GM23338 (cell line): ENCODE data around the gene ANKS1B. TPM values are rescaled to one million over a fixed set of nuclear protein-coding genes. Genes with fewer than 3 reads are reported as not detected.

Experiments
- ATAC-seq: fragments of 200-7000 bp; cut with Tn5 transposase; 3 replicates; pipeline ENCODE4 v1.9.1; 2020
- DNase-seq: peaks from one replicate; pipeline ENCODE4 v3.0.0-alpha.2; 2015; ENCODE audit warnings: low spot score
- H2AFZ ChIP-seq: fragments of 200-600 bp; sonication (generic); 2 replicates; pipeline ENCODE4 v1.8.0; 2016; ENCODE audit warnings: antibody characterized with exemption, mild to moderate bottlenecking, moderate library complexity
- H3F3A ChIP-seq: fragments of 200-600 bp; sonication (generic); replicated peaks from 2 replicates; pipeline ENCODE4 v1.8.0; 2017; ENCODE audit warnings: antibody characterized with exemption, mixed run types, low read depth
- H3K27ac ChIP-seq: fragments of 200-600 bp; sonication (generic); 2 replicates; pipeline ENCODE4 v1.6.1; 2016; ENCODE audit warnings: low read depth
- H3K27me3 ChIP-seq: fragments of 200-600 bp; sonication (generic); 2 replicates; pipeline ENCODE4 v1.8.0; 2016; ENCODE audit warnings: mild to moderate bottlenecking, mixed run types, moderate library complexity; ENCODE audit not compliant: insufficient read depth
- H3K36me3 ChIP-seq: fragments of 200-600 bp; sonication (generic); 2 replicates; pipeline ENCODE4 v1.8.0; 2016; ENCODE audit warnings: mild to moderate bottlenecking; ENCODE audit not compliant: insufficient read depth
- H3K4me1 ChIP-seq: fragments of 200-600 bp; sonication (generic); 2 replicates; pipeline ENCODE4 v1.8.0; 2016; ENCODE audit warnings: mild to moderate bottlenecking, moderate library complexity; ENCODE audit not compliant: insufficient read depth
- H3K4me2 ChIP-seq: fragments of 200-600 bp; sonication (generic); 2 replicates; pipeline ENCODE4 v1.7.1; 2017; ENCODE audit warnings: mixed run types
- H3K4me3 ChIP-seq: fragments of 200-600 bp; sonication (generic); 2 replicates; pipeline ENCODE4 v1.6.1; 2016; ENCODE audit warnings: mixed run types
- H3K79me2 ChIP-seq: fragments of 200-600 bp; sonication (generic); replicated peaks from 2 replicates; pipeline ENCODE4 v1.8.0; 2017; ENCODE audit warnings: mild to moderate bottlenecking; ENCODE audit not compliant: insufficient read depth
- H3K9me2 ChIP-seq: fragments of 200-600 bp; sonication (generic); 2 replicates; pipeline ENCODE4 v1.8.0; 2017; ENCODE audit not compliant: insufficient read depth
- H4K20me1 ChIP-seq: fragments of 200-600 bp; sonication (generic); replicated peaks from 2 replicates; pipeline ENCODE4 v1.8.0; 2017; ENCODE audit warnings: mild to moderate bottlenecking; ENCODE audit not compliant: insufficient read depth
- H3K27ac Mint-ChIP-seq: 2 replicates; pipeline ENCODE4 v1.8.0; 2020; ENCODE audit warnings: inconsistent platforms, mild to moderate bottlenecking, moderate library complexity, mixed read lengths
- H3K27me3 Mint-ChIP-seq: 3 replicates; pipeline ENCODE4 v1.8.0; 2022; ENCODE audit warnings: low read depth, mild to moderate bottlenecking, moderate library complexity, mixed read lengths, inconsistent platforms; ENCODE audit not compliant: insufficient read depth, poor library complexity
- H3K36me3 Mint-ChIP-seq: 3 replicates; pipeline ENCODE4 v1.8.0; 2021; ENCODE audit warnings: low read depth, mild to moderate bottlenecking, inconsistent platforms, moderate library complexity, mixed read lengths
- H3K4me1 Mint-ChIP-seq: 3 replicates; pipeline ENCODE4 v1.8.0; 2020; ENCODE audit warnings: mild to moderate bottlenecking, inconsistent platforms, mixed read lengths
- H3K4me3 Mint-ChIP-seq: 3 replicates; pipeline ENCODE4 v1.8.0; 2021; ENCODE audit warnings: moderate library complexity, mild to moderate bottlenecking, inconsistent platforms, mixed read lengths
- H3K9me3 Mint-ChIP-seq: 3 replicates; pipeline ENCODE4 v1.8.0; 2020; ENCODE audit warnings: moderate library complexity, mild to moderate bottlenecking, inconsistent platforms, mixed read lengths
- CREB1 ChIP-seq: fragments of 250-450 bp; sonication (Bioruptor Pico); IDR thresholded peaks from 2 replicates; pipeline ENCODE4 v1.5.0; 2020; ENCODE audit warnings: low read depth, mild to moderate bottlenecking, moderate library complexity
- EZH2phosphoT487 ChIP-seq: fragments of 200-600 bp; sonication (generic); IDR thresholded peaks from one replicate; pipeline ENCODE4 v1.8.1; 2018; ENCODE audit warnings: antibody characterized with exemption; ENCODE audit not compliant: unreplicated experiment
- JUNB ChIP-seq: IDR thresholded peaks from one replicate; pipeline ENCODE4 v1.6.1; 2016; ENCODE audit warnings: antibody characterized with exemption; ENCODE audit not compliant: unreplicated experiment
- NANOG ChIP-seq: IDR thresholded peaks from 2 replicates; pipeline ENCODE4 v1.6.1; 2016; ENCODE audit warnings: antibody characterized with exemption, borderline replicate concordance
- POLR2AphosphoS5 ChIP-seq: IDR thresholded peaks from 2 replicates; pipeline ENCODE4 v1.6.1; 2016; ENCODE audit warnings: antibody characterized with exemption, low read depth
- STAT1 ChIP-seq: IDR thresholded peaks from one replicate; pipeline ENCODE4 v1.6.1; 2016; ENCODE audit warnings: antibody characterized with exemption; ENCODE audit not compliant: unreplicated experiment
- ZNF114 ChIP-seq: fragments of 250-450 bp; sonication (Bioruptor Pico); IDR thresholded peaks from 2 replicates; pipeline ENCODE4 v1.5.0; 2020; ENCODE audit warnings: mild to moderate bottlenecking, moderate library complexity
- ZNF331 ChIP-seq: fragments of 250-450 bp; sonication (Bioruptor Pico); IDR thresholded peaks from 2 replicates; pipeline ENCODE4 v1.5.0; 2020; ENCODE audit warnings: low read depth, mild to moderate bottlenecking, moderate library complexity
- polyA plus RNA-seq: library from polyadenylated mRNA; unstranded; fragments of >200 nt; fragmentation: Nextera tagmentation; extraction: Ambion mirVana; gene quantifications from 2 replicates; pipeline ENCODE4 v1.2.1, GENCODE V29; 2016
- total RNA-seq: library from RNA; depleted of rRNA; stranded (reverse); fragments of >200 nt; shearing (Covaris generic); gene quantifications from 2 replicates; pipeline ENCODE4 v1.2.3, GENCODE V29; 2014
- TF ChIP-seq, protein P1 (sequence below), 2 experiments: fragments of 200-600 bp in 1 of 2; sonication (generic) in 1 of 2; conservative IDR thresholded peaks; 2 replicates each; pipeline versions ENCODE4 v1.5.1 to v1.6.1; 2016 to 2017; ENCODE audit warnings: antibody characterized with exemption in 2 of 2, low read depth in 2 of 2, mild to moderate bottlenecking in 2 of 2, moderate library complexity in 1 of 2
- TF ChIP-seq, protein P2 (sequence below): fragments of 250-450 bp; sonication (Bioruptor Pico); IDR thresholded peaks from 2 replicates; pipeline ENCODE4 v1.5.0; 2020; ENCODE audit warnings: mild to moderate bottlenecking, moderate library complexity
- TF ChIP-seq, protein P3 (sequence below): IDR thresholded peaks from 2 replicates; pipeline ENCODE4 v1.6.1; 2016; ENCODE audit warnings: antibody characterized with exemption
- TF ChIP-seq, protein P4 (sequence below): IDR thresholded peaks from one replicate; pipeline ENCODE4 v1.6.1; 2018; ENCODE audit warnings: antibody characterized with exemption; ENCODE audit not compliant: unreplicated experiment

Gene ANKS1B
- total and polyA plus RNA-seq, 2 experiments from 2014 or later: 4.3 to 5.8 TPM

DNA sequence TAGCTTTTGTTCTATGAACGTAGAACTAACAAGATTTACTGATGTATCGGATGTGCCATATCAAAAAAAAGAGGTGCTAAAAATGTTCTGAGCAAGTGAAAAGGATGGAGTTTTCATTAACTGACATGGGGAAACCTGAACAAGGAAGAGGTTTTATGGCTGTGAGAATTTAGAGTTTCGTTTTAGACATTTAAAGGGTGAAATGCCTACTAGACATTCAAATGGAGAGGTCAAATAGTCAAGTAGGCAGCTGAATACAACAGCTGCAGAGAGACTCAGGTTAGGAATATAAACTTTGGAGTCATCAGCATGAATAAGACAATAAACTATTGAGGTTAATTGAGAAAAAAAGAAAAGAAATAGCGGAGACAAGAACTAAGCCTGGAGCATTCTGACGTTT is 702.1 kb downstream of the ANKS1B start:
- Histone ChIP-seq H3K27me3 (no peaks in the 10 kb centered on the region), H3K36me3 (no peaks in the 10 kb centered on the region), H3K4me3 (no peak overlapping the region), H4K20me1 (no peaks in the 10 kb centered on the region), H3K27ac (no peak overlapping the region), H3K79me2 (no peaks in the 10 kb centered on the region), H3K9me2 (no peaks in the 10 kb centered on the region), H2AFZ (no peak overlapping the region), H3F3A (no peaks in the 10 kb centered on the region), H3K4me2 (no peak overlapping the region), H3K4me1 (no peaks in the 10 kb centered on the region)
- H3K27ac Mint-ChIP-seq: no peak overlapping the region
- H3K36me3 Mint-ChIP-seq: no peaks in the 10 kb centered on the region
- H3K4me3 Mint-ChIP-seq: no peak overlapping the region
- H3K9me3 Mint-ChIP-seq: no peaks in the 10 kb centered on the region
- ATAC-seq (no peak), DNase-seq (no peak)
- TF ChIP-seq JUNB (no peak), ZNF331 (CRISPR knock-in tag) (no peak), POLR2AphosphoS5 (no peak), STAT1 (no peak), NANOG (no peak), ZNF114 (CRISPR knock-in tag) (no peak), CREB1 (CRISPR knock-in tag) (no peak), EZH2phosphoT487 (no peak)
- TF ChIP-seq, protein P1, sequence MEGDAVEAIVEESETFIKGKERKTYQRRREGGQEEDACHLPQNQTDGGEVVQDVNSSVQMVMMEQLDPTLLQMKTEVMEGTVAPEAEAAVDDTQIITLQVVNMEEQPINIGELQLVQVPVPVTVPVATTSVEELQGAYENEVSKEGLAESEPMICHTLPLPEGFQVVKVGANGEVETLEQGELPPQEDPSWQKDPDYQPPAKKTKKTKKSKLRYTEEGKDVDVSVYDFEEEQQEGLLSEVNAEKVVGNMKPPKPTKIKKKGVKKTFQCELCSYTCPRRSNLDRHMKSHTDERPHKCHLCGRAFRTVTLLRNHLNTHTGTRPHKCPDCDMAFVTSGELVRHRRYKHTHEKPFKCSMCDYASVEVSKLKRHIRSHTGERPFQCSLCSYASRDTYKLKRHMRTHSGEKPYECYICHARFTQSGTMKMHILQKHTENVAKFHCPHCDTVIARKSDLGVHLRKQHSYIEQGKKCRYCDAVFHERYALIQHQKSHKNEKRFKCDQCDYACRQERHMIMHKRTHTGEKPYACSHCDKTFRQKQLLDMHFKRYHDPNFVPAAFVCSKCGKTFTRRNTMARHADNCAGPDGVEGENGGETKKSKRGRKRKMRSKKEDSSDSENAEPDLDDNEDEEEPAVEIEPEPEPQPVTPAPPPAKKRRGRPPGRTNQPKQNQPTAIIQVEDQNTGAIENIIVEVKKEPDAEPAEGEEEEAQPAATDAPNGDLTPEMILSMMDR (conservative IDR thresholded peaks at IDR 0.05; ENCODE audit: low read depth in 2 of 2): no peak
- TF ChIP-seq, protein P2, sequence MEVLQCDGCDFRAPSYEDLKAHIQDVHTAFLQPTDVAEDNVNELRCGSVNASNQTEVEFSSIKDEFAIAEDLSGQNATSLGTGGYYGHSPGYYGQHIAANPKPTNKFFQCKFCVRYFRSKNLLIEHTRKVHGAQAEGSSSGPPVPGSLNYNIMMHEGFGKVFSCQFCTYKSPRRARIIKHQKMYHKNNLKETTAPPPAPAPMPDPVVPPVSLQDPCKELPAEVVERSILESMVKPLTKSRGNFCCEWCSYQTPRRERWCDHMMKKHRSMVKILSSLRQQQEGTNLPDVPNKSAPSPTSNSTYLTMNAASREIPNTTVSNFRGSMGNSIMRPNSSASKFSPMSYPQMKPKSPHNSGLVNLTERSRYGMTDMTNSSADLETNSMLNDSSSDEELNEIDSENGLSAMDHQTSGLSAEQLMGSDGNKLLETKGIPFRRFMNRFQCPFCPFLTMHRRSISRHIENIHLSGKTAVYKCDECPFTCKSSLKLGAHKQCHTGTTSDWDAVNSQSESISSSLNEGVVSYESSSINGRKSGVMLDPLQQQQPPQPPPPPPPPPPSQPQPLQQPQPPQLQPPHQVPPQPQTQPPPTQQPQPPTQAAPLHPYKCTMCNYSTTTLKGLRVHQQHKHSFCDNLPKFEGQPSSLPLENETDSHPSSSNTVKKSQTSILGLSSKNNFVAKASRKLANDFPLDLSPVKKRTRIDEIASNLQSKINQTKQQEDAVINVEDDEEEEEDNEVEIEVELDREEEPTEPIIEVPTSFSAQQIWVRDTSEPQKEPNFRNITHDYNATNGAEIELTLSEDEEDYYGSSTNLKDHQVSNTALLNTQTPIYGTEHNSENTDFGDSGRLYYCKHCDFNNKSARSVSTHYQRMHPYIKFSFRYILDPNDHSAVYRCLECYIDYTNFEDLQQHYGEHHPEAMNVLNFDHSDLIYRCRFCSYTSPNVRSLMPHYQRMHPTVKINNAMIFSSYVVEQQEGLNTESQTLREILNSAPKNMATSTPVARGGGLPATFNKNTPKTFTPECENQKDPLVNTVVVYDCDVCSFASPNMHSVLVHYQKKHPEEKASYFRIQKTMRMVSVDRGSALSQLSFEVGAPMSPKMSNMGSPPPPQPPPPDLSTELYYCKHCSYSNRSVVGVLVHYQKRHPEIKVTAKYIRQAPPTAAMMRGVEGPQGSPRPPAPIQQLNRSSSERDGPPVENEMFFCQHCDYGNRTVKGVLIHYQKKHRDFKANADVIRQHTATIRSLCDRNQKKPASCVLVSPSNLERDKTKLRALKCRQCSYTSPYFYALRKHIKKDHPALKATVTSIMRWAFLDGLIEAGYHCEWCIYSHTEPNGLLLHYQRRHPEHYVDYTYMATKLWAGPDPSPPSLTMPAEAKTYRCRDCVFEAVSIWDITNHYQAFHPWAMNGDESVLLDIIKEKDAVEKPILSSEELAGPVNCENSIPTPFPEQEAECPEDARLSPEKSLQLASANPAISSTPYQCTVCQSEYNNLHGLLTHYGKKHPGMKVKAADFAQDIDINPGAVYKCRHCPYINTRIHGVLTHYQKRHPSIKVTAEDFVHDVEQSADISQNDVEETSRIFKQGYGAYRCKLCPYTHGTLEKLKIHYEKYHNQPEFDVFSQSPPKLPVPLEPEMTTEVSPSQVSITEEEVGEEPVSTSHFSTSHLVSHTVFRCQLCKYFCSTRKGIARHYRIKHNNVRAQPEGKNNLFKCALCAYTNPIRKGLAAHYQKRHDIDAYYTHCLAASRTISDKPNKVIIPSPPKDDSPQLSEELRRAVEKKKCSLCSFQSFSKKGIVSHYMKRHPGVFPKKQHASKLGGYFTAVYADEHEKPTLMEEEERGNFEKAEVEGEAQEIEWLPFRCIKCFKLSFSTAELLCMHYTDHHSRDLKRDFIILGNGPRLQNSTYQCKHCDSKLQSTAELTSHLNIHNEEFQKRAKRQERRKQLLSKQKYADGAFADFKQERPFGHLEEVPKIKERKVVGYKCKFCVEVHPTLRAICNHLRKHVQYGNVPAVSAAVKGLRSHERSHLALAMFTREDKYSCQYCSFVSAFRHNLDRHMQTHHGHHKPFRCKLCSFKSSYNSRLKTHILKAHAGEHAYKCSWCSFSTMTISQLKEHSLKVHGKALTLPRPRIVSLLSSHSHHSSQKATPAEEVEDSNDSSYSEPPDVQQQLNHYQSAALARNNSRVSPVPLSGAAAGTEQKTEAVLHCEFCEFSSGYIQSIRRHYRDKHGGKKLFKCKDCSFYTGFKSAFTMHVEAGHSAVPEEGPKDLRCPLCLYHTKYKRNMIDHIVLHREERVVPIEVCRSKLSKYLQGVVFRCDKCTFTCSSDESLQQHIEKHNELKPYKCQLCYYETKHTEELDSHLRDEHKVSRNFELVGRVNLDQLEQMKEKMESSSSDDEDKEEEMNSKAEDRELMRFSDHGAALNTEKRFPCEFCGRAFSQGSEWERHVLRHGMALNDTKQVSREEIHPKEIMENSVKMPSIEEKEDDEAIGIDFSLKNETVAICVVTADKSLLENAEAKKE (CRISPR knock-in tag): no peak
- TF ChIP-seq, protein P3, sequence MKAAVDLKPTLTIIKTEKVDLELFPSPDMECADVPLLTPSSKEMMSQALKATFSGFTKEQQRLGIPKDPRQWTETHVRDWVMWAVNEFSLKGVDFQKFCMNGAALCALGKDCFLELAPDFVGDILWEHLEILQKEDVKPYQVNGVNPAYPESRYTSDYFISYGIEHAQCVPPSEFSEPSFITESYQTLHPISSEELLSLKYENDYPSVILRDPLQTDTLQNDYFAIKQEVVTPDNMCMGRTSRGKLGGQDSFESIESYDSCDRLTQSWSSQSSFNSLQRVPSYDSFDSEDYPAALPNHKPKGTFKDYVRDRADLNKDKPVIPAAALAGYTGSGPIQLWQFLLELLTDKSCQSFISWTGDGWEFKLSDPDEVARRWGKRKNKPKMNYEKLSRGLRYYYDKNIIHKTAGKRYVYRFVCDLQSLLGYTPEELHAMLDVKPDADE: no peak
- TF ChIP-seq, protein P4, sequence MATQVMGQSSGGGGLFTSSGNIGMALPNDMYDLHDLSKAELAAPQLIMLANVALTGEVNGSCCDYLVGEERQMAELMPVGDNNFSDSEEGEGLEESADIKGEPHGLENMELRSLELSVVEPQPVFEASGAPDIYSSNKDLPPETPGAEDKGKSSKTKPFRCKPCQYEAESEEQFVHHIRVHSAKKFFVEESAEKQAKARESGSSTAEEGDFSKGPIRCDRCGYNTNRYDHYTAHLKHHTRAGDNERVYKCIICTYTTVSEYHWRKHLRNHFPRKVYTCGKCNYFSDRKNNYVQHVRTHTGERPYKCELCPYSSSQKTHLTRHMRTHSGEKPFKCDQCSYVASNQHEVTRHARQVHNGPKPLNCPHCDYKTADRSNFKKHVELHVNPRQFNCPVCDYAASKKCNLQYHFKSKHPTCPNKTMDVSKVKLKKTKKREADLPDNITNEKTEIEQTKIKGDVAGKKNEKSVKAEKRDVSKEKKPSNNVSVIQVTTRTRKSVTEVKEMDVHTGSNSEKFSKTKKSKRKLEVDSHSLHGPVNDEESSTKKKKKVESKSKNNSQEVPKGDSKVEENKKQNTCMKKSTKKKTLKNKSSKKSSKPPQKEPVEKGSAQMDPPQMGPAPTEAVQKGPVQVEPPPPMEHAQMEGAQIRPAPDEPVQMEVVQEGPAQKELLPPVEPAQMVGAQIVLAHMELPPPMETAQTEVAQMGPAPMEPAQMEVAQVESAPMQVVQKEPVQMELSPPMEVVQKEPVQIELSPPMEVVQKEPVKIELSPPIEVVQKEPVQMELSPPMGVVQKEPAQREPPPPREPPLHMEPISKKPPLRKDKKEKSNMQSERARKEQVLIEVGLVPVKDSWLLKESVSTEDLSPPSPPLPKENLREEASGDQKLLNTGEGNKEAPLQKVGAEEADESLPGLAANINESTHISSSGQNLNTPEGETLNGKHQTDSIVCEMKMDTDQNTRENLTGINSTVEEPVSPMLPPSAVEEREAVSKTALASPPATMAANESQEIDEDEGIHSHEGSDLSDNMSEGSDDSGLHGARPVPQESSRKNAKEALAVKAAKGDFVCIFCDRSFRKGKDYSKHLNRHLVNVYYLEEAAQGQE: no peak
- H3K4me1 Mint-ChIP-seq: peaks cover 10% of the 10 kb centered on the region; the same call in 1 of the 3 replicates
- no peaks in the 10 kb centered on the region for H3K27me3 Mint-ChIP-seq
